Prostate gland (tissue), 2 donors: ENCODE measurements around the gene NFILZ.

Source experiments
- CTCF ChIP-seq, 4 experiments: fragments of 200-600 bp in 2 of 4; fragments of 450-650 bp in 2 of 4; sonication (generic) in 2 of 4; IDR thresholded peaks; 1 replicate in 3 of 4; 2 replicates in 1 of 4; pipeline ENCODE4 v1.5.1; 2016 to 2019; ENCODE audit warnings: antibody characterized with exemption in 4 of 4, mild to moderate bottlenecking in 2 of 4, moderate library complexity in 2 of 4
- POLR2A ChIP-seq: fragments of 450-650 bp; IDR thresholded peaks from one replicate; pipeline ENCODE4 v1.6.1; 2016; ENCODE audit warnings: antibody characterized with exemption, mild to moderate bottlenecking
- POLR2AphosphoS5 ChIP-seq: sonication (generic); formaldehyde crosslinking; IDR thresholded peaks from one replicate; pipeline ENCODE4 v1.6.1; 2017; ENCODE audit warnings: antibody characterized with exemption

GRCh38 chr19:8596168-8596567 lies 34.3 kb upstream of the NFILZ start:
- TF ChIP-seq CTCF (IDR thresholded peaks at IDR 0.05) (no peak), POLR2A (no peak), POLR2AphosphoS5 (no peak)
